Peyer's patch (tissue), 4 donors: ENCODE results near the gene SESTD1.

ENCODE experiments used
- POLR2A ChIP-seq, 2 donors: fragments of 450-650 bp; IDR thresholded peaks; one replicate each; pipeline ENCODE4 v1.5.1; 2017; ENCODE audit warnings: antibody characterized with exemption in 2 of 2, mild to moderate bottlenecking in 2 of 2, moderate library complexity in 2 of 2
- TF ChIP-seq, protein P1 (sequence below), 6 experiments: fragments of 450-650 bp in 4 of 6; fragments of 200-600 bp in 2 of 6; sonication (generic) in 1 of 6; IDR thresholded peaks; one replicate each; pipeline ENCODE4 v1.5.1; 2017 to 2019; ENCODE audit warnings: antibody characterized with exemption in 6 of 6, mild to moderate bottlenecking in 3 of 6, moderate library complexity in 1 of 6

DNA sequence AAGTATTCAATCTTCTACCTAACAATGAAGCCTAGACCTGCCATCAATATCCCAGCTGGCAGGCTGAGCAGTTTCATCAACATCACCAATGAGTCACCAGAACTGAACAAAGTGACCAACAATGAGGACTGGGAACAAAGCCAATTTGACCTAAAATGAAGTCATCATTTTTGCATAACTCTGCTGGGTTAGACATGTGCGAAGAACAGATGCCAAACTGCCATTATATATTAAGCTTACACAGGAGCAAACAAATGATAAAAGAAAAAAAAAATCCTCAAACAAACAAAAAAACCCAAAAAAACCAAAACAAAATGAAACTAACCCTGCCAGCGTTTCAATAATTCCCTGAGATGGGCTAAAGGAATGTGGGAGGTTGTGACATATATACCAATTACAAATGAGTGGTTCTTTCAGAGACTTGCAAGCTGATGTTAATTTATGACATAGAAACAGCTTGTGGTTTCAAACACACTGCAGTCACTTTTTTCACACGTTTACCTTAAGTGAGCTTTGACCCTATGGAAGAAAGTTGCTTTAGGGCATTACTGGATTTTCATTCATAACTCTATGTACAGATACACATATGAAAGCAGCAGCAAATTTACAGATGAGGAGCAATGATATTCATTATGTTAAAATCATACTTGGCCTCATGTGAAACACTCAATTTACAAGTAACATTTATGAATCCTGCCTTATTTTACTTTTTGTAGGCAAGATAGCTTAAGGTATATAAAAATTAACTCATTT is 157.8 kb downstream of the SESTD1 start:
- TF ChIP-seq, protein P1, sequence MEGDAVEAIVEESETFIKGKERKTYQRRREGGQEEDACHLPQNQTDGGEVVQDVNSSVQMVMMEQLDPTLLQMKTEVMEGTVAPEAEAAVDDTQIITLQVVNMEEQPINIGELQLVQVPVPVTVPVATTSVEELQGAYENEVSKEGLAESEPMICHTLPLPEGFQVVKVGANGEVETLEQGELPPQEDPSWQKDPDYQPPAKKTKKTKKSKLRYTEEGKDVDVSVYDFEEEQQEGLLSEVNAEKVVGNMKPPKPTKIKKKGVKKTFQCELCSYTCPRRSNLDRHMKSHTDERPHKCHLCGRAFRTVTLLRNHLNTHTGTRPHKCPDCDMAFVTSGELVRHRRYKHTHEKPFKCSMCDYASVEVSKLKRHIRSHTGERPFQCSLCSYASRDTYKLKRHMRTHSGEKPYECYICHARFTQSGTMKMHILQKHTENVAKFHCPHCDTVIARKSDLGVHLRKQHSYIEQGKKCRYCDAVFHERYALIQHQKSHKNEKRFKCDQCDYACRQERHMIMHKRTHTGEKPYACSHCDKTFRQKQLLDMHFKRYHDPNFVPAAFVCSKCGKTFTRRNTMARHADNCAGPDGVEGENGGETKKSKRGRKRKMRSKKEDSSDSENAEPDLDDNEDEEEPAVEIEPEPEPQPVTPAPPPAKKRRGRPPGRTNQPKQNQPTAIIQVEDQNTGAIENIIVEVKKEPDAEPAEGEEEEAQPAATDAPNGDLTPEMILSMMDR (IDR thresholded peaks at IDR 0.05) = no peak
- no peak for TF ChIP-seq POLR2A (IDR thresholded peaks at IDR 0.05)
